ENCODE results near the gene FXN. TPM values are rescaled to one million over a fixed set of nuclear protein-coding genes. Genes with fewer than 3 reads are reported as not detected.

The FXN gene
- total RNA-seq, 1 experiment from 2014 or later = 24.1 TPM

DNA sequence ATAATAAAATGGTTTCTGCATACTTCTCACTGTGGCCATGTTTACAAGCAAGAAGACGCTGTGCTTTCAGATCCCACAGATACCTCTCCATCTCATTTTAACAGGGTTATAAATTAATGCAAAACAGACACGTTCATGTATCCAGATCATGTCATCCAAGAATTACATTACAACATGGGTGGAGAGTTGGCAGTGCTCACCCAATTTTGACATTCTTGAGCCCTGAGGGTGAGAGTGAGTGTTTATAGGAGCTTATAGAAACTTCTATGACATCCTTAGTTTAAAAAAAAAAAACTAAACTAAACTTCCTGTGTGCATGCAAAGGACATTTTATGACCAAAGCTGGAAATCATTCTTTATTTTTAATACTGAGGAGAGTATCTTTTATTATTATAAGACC, 30.7 kb upstream of the FXN start:
- H3K27ac ChIP-seq (ENCODE audit: low read depth, low read length) = no peak overlapping the region
- no peaks in the 10 kb centered on the region for H3K4me1 ChIP-seq (ENCODE audit: control insufficient read depth in 1 of 2, insufficient read depth in 2 of 2, low read length in 2 of 2)
- ChIA-PET RAD21 (ENCODE audit: low non-redundant PET in 1 of 2, low total read pairs in 2 of 2, uncharacterized antibody in 2 of 2, unreplicated experiment in 2 of 2) (no interaction called here), CTCF (no interaction called here), POLR2A (no interaction called here)
- no peak overlapping the region for H3K4me2 ChIP-seq (ENCODE audit: low read length)
- no peaks in the 10 kb centered on the region for H3K9me3 ChIP-seq (ENCODE audit: control insufficient read depth in 1 of 2, insufficient read depth in 1 of 2, low read depth in 1 of 2, low read length in 2 of 2)
- H3K79me2 ChIP-seq (ENCODE audit: insufficient read depth, low read length) = no peaks in the 10 kb centered on the region
- BruUV-seq (replicated peaks) = no TSS peak
- no peaks in the 10 kb centered on the region for H3K36me3 ChIP-seq (ENCODE audit: control insufficient read depth in 1 of 2, insufficient read depth in 2 of 2, low read length in 2 of 2)
- no peak overlapping the region for H3K9ac ChIP-seq (ENCODE audit: low read length)
- DNase-seq (ENCODE audit: low read depth, low spot score) (no peak), ATAC-seq (no peak)
- H3K4me3 ChIP-seq (replicated peaks in 1 of 2; ENCODE audit: low read depth in 1 of 2, low read length in 2 of 2) = no peak overlapping the region
- H2AFZ ChIP-seq (ENCODE audit: low read depth, low read length, poor library complexity, severe bottlenecking) = no peak overlapping the region
- TF ChIP-seq, protein P1, sequence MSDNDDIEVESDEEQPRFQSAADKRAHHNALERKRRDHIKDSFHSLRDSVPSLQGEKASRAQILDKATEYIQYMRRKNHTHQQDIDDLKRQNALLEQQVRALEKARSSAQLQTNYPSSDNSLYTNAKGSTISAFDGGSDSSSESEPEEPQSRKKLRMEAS (IDR thresholded peaks at IDR 0.05) = no peak
- TF ChIP-seq ELF1 (IDR thresholded peaks at IDR 0.05; ENCODE audit: borderline replicate concordance, low read depth) (no peak), SP1 (IDR thresholded peaks at IDR 0.05; ENCODE audit: low read depth) (no peak), CBX3 (IDR thresholded peaks at IDR 0.05; ENCODE audit: low read depth) (no peak), POLR2AphosphoS5 (IDR thresholded peaks at IDR 0.05; ENCODE audit: low read depth, low read length) (no peak), EZH2phosphoT487 (IDR thresholded peaks at IDR 0.05; ENCODE audit: borderline replicate concordance) (no peak), EZH2 (IDR thresholded peaks at IDR 0.05) (no peak), EGR1 (IDR thresholded peaks at IDR 0.05; ENCODE audit: low read depth) (no peak), ZNF274 (IDR thresholded peaks at IDR 0.05; ENCODE audit: low read depth, low read length) (no peak), CEBPB (IDR thresholded peaks at IDR 0.05; ENCODE audit: low read depth) (no peak), POLR2A (IDR thresholded peaks at IDR 0.05; ENCODE audit: borderline replicate concordance, extremely low read depth, insufficient read depth, insufficient read length) (no peak), YY1 (IDR thresholded peaks at IDR 0.05; ENCODE audit: extremely low read depth, insufficient replicate concordance, low read depth, low read length) (no peak)
- TF ChIP-seq, protein P2, sequence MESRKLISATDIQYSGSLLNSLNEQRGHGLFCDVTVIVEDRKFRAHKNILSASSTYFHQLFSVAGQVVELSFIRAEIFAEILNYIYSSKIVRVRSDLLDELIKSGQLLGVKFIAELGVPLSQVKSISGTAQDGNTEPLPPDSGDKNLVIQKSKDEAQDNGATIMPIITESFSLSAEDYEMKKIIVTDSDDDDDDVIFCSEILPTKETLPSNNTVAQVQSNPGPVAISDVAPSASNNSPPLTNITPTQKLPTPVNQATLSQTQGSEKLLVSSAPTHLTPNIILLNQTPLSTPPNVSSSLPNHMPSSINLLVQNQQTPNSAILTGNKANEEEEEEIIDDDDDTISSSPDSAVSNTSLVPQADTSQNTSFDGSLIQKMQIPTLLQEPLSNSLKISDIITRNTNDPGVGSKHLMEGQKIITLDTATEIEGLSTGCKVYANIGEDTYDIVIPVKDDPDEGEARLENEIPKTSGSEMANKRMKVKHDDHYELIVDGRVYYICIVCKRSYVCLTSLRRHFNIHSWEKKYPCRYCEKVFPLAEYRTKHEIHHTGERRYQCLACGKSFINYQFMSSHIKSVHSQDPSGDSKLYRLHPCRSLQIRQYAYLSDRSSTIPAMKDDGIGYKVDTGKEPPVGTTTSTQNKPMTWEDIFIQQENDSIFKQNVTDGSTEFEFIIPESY (IDR thresholded peaks at IDR 0.05; ENCODE audit: extremely low read depth, insufficient replicate concordance, low read length) = no peak
- TF ChIP-seq, protein P3, sequence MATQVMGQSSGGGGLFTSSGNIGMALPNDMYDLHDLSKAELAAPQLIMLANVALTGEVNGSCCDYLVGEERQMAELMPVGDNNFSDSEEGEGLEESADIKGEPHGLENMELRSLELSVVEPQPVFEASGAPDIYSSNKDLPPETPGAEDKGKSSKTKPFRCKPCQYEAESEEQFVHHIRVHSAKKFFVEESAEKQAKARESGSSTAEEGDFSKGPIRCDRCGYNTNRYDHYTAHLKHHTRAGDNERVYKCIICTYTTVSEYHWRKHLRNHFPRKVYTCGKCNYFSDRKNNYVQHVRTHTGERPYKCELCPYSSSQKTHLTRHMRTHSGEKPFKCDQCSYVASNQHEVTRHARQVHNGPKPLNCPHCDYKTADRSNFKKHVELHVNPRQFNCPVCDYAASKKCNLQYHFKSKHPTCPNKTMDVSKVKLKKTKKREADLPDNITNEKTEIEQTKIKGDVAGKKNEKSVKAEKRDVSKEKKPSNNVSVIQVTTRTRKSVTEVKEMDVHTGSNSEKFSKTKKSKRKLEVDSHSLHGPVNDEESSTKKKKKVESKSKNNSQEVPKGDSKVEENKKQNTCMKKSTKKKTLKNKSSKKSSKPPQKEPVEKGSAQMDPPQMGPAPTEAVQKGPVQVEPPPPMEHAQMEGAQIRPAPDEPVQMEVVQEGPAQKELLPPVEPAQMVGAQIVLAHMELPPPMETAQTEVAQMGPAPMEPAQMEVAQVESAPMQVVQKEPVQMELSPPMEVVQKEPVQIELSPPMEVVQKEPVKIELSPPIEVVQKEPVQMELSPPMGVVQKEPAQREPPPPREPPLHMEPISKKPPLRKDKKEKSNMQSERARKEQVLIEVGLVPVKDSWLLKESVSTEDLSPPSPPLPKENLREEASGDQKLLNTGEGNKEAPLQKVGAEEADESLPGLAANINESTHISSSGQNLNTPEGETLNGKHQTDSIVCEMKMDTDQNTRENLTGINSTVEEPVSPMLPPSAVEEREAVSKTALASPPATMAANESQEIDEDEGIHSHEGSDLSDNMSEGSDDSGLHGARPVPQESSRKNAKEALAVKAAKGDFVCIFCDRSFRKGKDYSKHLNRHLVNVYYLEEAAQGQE (IDR thresholded peaks at IDR 0.05; ENCODE audit: low read depth) = no peak
- TF ChIP-seq, protein P4, sequence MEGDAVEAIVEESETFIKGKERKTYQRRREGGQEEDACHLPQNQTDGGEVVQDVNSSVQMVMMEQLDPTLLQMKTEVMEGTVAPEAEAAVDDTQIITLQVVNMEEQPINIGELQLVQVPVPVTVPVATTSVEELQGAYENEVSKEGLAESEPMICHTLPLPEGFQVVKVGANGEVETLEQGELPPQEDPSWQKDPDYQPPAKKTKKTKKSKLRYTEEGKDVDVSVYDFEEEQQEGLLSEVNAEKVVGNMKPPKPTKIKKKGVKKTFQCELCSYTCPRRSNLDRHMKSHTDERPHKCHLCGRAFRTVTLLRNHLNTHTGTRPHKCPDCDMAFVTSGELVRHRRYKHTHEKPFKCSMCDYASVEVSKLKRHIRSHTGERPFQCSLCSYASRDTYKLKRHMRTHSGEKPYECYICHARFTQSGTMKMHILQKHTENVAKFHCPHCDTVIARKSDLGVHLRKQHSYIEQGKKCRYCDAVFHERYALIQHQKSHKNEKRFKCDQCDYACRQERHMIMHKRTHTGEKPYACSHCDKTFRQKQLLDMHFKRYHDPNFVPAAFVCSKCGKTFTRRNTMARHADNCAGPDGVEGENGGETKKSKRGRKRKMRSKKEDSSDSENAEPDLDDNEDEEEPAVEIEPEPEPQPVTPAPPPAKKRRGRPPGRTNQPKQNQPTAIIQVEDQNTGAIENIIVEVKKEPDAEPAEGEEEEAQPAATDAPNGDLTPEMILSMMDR (IDR thresholded peaks at IDR 0.05 in 2 of 3, conservative IDR thresholded peaks at IDR 0.05 in 1 of 3; ENCODE audit: borderline replicate concordance in 1 of 3, insufficient read depth in 1 of 3, low read depth in 2 of 3, low read length in 2 of 3) = no peak
- intact Hi-C loops (cut with micrococcal nuclease) = no loop called here
- H4K20me1 ChIP-seq (ENCODE audit: insufficient read depth) = no peaks in the 10 kb centered on the region
- no peaks in the 10 kb centered on the region for H3K9me2 ChIP-seq (ENCODE audit: insufficient read depth)
- peaks cover 7% of the 10 kb centered on the region; the same call in 1 of the 2 replicates for H3K27me3 ChIP-seq (ENCODE audit: insufficient read depth, low read length)

Data from HCT116 (cell line).